Measurements from ENCODE around the gene FAT1.

Gene FAT1

DNA sequence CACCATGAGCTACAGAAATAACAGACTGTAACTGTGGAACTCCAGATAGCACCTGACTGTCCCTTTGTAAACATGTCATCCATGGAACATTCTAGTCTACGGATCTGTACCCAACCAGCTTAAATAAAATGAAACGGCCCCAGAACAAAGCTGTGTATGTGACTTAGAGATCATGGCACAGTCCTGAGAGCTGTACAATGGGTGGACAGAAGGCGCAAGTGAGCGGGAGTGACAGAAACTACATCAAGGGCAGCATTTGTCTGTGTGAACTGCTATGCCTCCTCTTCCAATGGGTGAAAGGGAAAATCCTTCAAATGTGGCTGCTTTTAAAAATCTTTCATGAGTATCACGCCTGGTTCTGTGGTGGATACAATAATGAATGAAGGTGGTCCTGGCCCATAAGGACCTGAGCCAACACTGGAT lies 72.5 kb downstream of the FAT1 start:
- DNase-seq, result no peak
- Histone ChIP-seq H3K4me3 (ENCODE audit: low read depth, low read length) (peak overlapping the region; percentile 41), H3K27me3 (peaks cover 31% of the 10 kb centered on the region), H3K4me1 (no peaks in the 10 kb centered on the region), H3K9me3 (no peaks in the 10 kb centered on the region; the same call in 1 of the 2 replicates), H3K36me3 (no peaks in the 10 kb centered on the region)
- TF ChIP-seq, protein P1, sequence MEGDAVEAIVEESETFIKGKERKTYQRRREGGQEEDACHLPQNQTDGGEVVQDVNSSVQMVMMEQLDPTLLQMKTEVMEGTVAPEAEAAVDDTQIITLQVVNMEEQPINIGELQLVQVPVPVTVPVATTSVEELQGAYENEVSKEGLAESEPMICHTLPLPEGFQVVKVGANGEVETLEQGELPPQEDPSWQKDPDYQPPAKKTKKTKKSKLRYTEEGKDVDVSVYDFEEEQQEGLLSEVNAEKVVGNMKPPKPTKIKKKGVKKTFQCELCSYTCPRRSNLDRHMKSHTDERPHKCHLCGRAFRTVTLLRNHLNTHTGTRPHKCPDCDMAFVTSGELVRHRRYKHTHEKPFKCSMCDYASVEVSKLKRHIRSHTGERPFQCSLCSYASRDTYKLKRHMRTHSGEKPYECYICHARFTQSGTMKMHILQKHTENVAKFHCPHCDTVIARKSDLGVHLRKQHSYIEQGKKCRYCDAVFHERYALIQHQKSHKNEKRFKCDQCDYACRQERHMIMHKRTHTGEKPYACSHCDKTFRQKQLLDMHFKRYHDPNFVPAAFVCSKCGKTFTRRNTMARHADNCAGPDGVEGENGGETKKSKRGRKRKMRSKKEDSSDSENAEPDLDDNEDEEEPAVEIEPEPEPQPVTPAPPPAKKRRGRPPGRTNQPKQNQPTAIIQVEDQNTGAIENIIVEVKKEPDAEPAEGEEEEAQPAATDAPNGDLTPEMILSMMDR (IDR thresholded peaks at IDR 0.05; ENCODE audit: low read depth, low read length), result no peak

DNA sequence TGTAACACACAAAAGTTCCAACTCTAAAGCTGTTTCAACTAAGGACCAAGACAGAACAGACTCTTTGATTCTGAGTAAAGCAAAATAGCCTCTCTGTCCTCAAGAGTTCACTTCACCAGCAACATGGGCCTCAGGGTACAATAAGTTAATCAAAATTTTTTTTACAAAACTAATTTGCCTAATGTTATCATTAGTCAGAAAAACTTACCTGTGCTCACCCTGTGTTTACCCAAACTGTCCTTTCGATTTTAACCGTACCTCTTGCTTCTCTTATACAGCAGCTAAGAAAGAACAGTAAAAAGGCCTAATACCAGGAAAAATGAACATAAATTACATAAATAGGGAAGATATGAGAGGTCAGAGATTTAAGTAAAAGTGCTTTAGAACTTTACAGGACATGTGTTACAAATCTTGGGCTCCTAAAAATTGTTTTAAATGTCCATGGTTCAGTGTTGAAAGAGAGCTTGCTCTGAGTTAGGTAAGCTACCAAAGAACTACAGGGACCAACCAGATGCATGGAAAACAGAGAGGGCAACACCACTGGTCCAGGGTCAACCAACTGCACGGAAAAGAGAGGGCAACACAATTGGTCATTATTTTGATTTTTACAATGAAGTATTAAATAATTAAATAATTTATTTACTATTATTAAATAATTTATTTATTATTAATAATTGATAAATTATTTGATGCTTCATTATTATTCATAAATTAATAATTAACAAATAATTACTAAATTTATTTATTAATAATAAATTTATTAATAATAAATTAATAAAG lies 73.1 kb downstream of the FAT1 start:
- no peak for DNase-seq
- Histone ChIP-seq H3K36me3 (no peaks in the 10 kb centered on the region), H3K4me1 (no peaks in the 10 kb centered on the region), H3K27me3 (peaks cover 31% of the 10 kb centered on the region), H3K9me3 (no peaks in the 10 kb centered on the region; the same call in 1 of the 2 replicates), H3K4me3 (ENCODE audit: low read depth, low read length) (no peak overlapping the region)
- TF ChIP-seq, protein P1 (IDR thresholded peaks at IDR 0.05; ENCODE audit: low read depth, low read length), result no peak

- TF ChIP-seq, protein P1 (IDR thresholded peaks at IDR 0.05; ENCODE audit: low read depth, low read length), result no peak
- H3K4me3 ChIP-seq (ENCODE audit: low read depth, low read length), result no peak overlapping the region
Measured at GRCh38 chr4:186647821-186648220, 75.8 kb downstream of the FAT1 start.

DNA sequence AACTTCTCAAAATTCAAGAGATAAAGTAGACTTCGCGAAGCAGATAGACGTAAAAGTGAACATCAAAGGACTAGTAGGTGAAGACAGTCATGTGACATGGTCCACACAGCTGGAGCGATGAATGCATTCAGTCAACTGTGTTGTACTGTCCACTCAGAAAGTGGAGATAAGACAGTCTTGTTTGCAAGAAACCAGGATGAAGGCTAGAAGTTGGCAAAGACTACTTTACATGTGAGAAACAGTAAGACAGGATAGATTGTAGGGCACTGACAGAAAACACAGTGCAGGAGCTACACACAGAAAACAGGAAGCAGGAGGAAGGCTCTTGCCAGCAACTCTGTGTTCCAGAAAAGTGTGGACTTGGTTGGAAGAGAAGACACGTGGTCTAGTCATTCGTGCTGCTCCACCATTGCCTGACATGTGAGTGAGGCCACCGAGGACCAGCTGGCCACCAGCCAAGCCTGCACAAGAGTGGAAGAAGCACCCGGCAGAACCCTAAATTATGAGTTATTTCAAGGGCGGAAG lies 78.9 kb downstream of the FAT1 start:
- H3K9me3 ChIP-seq, result no peaks in the 10 kb centered on the region
- 0 out of 2 replicates have a peak, but pooled peaks cover 5% of the 10 kb centered on the region for H3K27me3 ChIP-seq
- TF ChIP-seq, protein P1 (IDR thresholded peaks at IDR 0.05; ENCODE audit: low read depth, low read length), result no peak
- no peak for DNase-seq
- no peaks in the 10 kb centered on the region for H3K36me3 ChIP-seq
- no peak overlapping the region for H3K4me3 ChIP-seq (ENCODE audit: low read depth, low read length)
- H3K4me1 ChIP-seq, result no peaks in the 10 kb centered on the region

More at GRCh38 chr4:186647821-186648220, 75.8 kb downstream of the FAT1 start:
- H3K27me3 ChIP-seq, result peaks cover 22% of the 10 kb centered on the region
- no peak for DNase-seq
- H3K9me3 ChIP-seq, result no peaks in the 10 kb centered on the region; the same call in 1 of the 2 replicates
- no peaks in the 10 kb centered on the region for H3K36me3 ChIP-seq
- H3K4me1 ChIP-seq, result no peaks in the 10 kb centered on the region

- DNase-seq, result no peak
- no peaks in the 10 kb centered on the region for H3K36me3 ChIP-seq
- TF ChIP-seq, protein P1 (IDR thresholded peaks at IDR 0.05; ENCODE audit: low read depth, low read length), result no peak
Measured at GRCh38 chr4:186644311-186644638, 79.4 kb downstream of the FAT1 start.

More at GRCh38 chr4:186644311-186644638, 79.4 kb downstream of the FAT1 start:
- 0 out of 2 replicates have a peak, but pooled peaks cover 3% of the 10 kb centered on the region for H3K27me3 ChIP-seq
- no peaks in the 10 kb centered on the region for H3K4me1 ChIP-seq
- H3K9me3 ChIP-seq, result no peaks in the 10 kb centered on the region
- H3K4me3 ChIP-seq (ENCODE audit: low read depth, low read length), result no peak overlapping the region
